ENCODE data around the gene SGCE.

The SGCE gene

DNA sequence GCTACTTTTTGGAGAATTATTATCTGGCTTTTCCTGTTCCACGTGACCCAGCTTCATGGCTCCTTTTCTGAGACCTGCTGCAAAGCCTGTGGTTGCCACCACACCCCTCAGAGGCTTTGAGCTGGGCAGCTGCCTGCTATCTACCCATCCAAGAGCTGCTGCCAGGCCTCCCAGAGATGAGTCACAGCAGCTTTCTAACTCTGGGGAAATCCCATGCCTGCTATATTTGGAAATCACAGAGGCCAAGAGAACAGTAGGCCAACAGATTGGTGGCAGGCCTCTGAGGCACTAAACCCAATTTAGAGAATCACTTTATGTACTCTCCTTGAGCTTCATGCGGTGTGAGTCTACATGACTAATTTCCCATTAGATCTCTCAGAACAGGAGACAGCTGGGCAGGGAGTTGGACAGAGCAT lies 35.2 kb downstream of the SGCE start:
- no peak for DNase-seq

DNA sequence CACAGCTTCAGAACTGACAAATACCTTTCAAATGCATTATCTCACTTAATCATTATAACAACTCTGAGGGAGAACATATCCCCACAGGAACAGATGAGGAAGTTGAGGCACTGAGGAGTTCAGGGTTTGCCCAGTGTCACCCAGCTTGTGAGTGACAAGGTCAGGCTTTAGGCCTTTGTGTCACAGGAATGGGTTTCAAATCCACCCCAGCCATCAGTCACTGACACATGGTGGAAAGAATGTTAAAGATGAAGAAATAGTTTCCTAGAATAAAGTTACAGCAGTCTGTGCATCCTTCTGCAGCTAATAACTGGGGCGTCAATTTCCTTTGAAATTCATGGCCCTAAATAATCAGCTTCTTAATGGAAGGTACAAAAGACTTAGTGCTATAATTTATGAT lies 37.8 kb downstream of the SGCE start:
- no peak for DNase-seq

- no peak for DNase-seq
These were observed 39.1 kb downstream of the SGCE start for GRCh38 chr7:94616855-94617254.

DNA sequence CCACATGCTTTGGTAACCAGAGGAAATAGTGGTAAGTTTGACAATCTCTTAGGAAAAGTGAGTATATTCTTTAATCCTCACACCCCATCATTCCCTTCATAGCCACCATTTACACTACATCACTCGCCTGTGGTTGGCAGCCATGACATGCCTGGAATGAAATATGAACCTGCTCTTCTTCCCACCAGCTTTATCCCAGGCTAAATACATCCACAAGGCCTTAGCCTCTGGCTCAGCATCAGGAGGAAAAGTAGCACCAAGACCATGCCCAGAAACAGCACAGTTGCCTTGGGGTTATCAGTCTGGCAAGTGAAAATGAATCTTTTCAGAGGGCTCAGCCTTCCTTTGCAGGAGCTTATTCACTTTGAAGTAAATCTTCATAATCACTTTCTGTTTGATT lies 40.3 kb downstream of the SGCE start:
- DNase-seq, result no peak

DNA sequence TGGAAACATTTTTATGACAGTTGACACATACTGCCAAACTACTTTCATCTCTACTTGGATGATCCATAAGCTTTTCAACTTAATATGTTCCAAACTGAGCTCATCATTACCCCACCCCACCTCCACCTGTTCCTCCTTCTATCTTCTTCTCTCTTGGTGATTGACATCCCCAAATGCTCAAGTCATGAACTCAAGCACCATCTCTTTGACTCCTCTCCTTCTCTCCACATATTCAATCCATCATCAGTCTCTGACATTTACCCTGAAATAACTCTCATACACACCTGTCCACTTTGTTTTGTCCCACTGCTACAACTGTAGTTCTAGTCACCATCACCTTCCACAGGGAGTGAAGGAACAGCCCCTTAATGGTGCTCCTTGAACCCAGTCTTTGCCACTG lies 43.3 kb downstream of the SGCE start:
- no peak for DNase-seq

DNA sequence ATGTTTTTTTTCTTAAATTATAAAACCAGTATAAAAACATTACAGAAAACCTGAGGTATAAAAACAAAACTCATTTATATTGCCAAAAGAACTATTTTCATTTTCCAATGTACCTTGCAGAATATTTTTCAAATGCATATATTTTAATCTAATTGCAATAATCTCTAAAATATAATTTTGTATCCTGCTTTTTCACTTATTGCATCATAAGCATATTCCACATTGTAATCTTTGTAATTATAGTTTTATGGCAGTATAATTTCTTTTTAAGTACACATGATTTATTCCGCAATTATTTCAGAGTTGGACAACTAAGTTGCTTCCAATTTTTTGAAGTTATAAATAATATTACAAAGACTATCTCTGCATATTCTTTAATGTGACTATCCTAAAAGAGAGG lies 43.7 kb downstream of the SGCE start:
- DNase-seq, result no peak

GRCh38 chr7:94609561-94609960 lies 46.4 kb downstream of the SGCE start:
- DNase-seq, result no peak

DNA sequence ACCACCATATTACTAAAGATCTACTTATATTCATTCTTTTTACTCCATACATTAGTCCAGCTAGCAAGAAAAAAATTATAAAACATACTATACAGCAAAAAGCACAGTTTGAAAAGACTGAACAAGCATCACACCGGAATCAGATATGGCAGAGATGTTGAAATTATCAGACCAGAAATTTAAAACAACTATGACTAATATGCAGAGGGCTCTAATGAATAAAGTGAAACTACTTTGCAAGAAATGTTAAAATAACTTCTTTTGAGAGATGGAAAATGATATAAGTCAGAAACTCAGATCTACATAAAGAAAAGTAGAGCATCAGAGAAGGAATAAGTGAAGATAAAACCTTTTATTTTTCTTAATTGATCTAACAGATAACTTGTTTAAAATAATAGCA lies 50.9 kb downstream of the SGCE start:
- DNase-seq, result no peak

GRCh38 chr7:94602181-94602580 lies 53.8 kb downstream of the SGCE start:
- no peak for DNase-seq

DNA sequence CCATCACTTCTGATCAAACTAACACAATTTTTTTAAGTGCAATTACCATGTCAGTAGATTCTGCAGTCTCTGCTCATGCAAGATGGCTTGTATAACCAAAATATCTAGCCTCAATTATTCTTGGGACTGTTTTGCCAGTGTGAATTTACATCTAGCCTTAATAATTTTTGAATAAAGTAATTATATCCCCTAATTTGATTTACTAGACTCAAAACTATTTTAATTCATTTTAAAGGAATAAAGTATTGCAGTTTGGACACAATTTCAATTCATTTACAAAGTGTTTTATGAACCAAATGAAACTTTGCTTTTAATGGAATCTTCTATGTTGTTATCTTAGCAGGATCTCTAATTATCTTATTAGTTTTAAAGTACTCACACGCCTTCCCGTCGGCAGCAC lies 55.7 kb downstream of the SGCE start:
- no peak for DNase-seq

DNA sequence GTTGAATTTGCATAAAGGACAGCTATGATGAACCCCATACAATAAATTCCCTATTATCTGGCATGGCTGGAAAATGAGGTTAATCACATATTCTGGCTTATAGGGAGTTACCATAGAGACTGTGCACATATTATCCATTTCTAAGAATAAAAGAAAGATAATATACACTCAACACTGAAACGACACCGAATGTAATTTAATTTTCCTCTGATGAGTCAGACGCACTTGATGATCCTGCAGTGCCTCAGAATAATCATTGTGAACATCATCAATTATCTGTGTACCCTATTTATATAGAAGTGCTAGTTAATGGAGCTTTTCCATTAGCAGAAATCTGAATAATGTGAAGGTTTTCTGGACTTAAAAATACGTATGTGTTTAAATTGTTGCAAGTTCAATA lies 60.2 kb downstream of the SGCE start:
- DNase-seq, result no peak

DNA sequence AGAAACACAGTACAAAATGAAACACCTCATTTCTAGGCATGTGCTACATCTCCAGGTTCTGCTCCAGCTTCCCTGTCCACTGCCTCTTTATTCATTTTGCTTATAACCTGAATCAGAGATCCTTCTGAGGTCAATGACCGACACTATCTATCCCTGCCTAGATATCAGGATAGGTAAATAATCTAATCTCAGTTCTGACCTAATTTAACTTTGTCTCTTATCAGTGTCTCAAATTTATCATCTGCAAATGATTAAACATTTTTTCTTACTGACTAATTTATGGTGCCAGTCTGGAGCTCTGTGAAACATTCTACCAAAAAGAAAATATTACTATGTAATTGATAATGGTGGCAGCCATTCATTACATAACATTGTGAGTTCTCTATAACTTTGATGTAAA lies 61.1 kb downstream of the SGCE start:
- DNase-seq, result no peak

DNA sequence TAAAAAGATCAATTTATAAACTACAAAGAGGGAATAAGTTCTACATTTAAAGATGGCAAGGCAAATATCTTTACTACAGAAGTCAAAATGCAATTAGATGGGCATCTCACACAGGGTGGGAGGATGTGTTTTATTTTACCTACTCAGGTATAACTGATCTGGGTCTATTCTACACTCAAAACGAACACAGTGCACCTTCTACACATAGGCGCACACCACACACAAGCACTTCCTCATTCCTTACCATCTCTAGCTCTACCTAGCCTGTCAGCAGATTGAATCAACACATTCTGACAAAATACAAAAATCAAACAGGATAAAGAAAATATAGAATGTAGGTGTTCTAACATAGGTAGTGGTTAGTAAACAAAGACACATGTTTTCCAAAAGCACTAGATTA lies 64.8 kb downstream of the SGCE start:
- no peak for DNase-seq

GRCh38 chr7:94590526-94591162 lies 65.3 kb downstream of the SGCE start:
- no peak for DNase-seq

GRCh38 chr7:94588075-94588474 lies 67.9 kb downstream of the SGCE start:
- DNase-seq, result no peak

DNA sequence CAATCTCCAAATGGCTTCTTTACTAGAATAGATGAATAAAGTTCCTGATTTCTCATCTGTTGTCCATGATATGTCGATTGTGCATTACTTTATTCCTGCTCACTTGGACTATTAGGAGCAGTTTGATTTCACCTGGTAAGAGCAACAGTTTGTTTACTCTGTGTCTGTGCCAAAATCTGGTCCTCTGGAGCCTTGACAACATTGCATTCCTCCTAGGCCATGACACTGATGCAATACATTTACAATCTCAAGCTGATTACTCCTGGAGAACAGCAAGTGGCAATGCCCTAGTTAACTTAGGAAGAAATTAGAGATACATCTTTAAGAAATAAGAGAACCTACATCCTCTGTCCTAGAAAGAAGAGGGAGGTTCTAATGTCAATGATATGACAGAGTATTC lies 71.8 kb downstream of the SGCE start:
- no peak for DNase-seq

GRCh38 chr7:94580601-94581000 lies 75.3 kb downstream of the SGCE start:
- DNase-seq, result no peak

- no peak for DNase-seq
These were observed 76.5 kb downstream of the SGCE start for GRCh38 chr7:94579470-94579869.

DNA sequence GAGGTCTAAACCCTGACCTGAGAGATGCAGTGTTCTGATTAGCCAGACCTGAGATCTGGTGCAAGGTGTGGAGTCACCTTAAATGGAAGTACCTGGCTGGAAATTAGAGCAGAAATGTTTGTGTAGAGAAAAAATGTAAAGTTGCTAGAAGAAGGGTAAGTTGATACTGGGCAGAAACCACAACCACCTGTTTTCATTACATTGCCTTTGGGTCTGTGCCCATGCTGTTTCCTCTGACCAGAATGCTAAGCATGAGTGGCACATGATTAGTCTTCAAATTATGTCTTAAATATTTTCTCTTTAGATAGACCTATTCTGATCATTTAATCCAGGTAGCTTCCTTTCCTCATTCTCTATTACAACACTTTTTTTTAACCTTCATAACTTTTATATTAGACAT lies 77.3 kb downstream of the SGCE start:
- no peak for DNase-seq

- DNase-seq, result no peak
These were observed 78.6 kb downstream of the SGCE start for GRCh38 chr7:94577357-94577756.

DNA sequence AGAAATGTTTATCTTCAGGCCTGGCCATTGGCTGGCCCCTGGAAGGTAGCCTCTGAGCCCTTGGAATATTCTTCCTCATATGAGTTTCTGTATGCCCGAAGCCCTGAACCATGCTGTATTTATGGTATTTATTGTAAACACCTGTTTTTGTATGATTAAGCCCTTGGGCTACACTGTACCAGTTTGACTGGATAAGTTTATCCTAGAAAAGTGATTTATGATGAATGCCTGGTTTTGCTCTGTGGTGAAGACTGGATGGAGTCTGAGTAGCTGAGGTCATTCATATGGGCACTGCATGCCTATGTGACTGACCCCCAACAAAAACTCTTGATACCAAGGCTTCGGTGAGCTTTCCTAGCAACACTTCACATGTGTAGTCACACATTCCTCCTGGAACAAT lies 79.6 kb downstream of the SGCE start:
- no peak for DNase-seq

GRCh38 chr7:94575646-94576045 lies 80.3 kb downstream of the SGCE start:
- no peak for DNase-seq

- DNase-seq, result no peak
These were observed 84.1 kb downstream of the SGCE start for GRCh38 chr7:94571816-94572215.

GRCh38 chr7:94567396-94567795 lies 88.5 kb downstream of the SGCE start:
- no peak for DNase-seq

GRCh38 chr7:94565247-94565894 lies 90.6 kb downstream of the SGCE start:
- DNase-seq, result no peak
